Stimulated activated memory B cell treated with anti-CD40 and anti-IgM and Interleukin-4, amounts not matched to agents 10 μg/mL and 1 μg/mL and 100 μg/mL, for 72 hours (primary cell): ENCODE results near the gene RAB30.

Source experiments
- ATAC-seq: fragments of 150-1000 bp; cut with Tn5 transposase; 2 replicates; pipeline ENCODE4 v1.10.0; 2021
- H3K27ac Mint-ChIP-seq: one replicate; pipeline ENCODE4 v1.8.0; 2022; ENCODE audit warnings: mild to moderate bottlenecking, mixed read lengths
- H3K27me3 Mint-ChIP-seq: one replicate; pipeline ENCODE4 v1.8.0; 2022; ENCODE audit warnings: mixed read lengths
- H3K36me3 Mint-ChIP-seq: one replicate; pipeline ENCODE4 v1.8.0; 2022; ENCODE audit warnings: mixed read lengths
- H3K4me1 Mint-ChIP-seq: one replicate; pipeline ENCODE4 v1.8.0; 2022; ENCODE audit warnings: mixed read lengths
- H3K4me3 Mint-ChIP-seq: one replicate; pipeline ENCODE4 v1.8.0; 2022; ENCODE audit warnings: mild to moderate bottlenecking, moderate library complexity, mixed read lengths
- H3K9me3 Mint-ChIP-seq: one replicate; pipeline ENCODE4 v1.8.0; 2022; ENCODE audit warnings: mixed read lengths

RAB30 gene

GRCh38 chr11:83035070-83035854 is 36.4 kb downstream of the RAB30 start:
- H3K9me3 Mint-ChIP-seq, result peaks cover 4% of the 10 kb centered on the region
- peaks cover 77% of the 10 kb centered on the region for H3K4me1 Mint-ChIP-seq
- H3K27me3 Mint-ChIP-seq, result no peaks in the 10 kb centered on the region
- H3K27ac Mint-ChIP-seq, result peak overlapping the region; percentile 57
- peaks cover 49% of the 10 kb centered on the region for H3K36me3 Mint-ChIP-seq
- peak overlapping the region; percentile 78 for H3K4me3 Mint-ChIP-seq
- ATAC-seq, result peak; percentile 97

GRCh38 chr11:83034673-83035014 is 37.1 kb downstream of the RAB30 start:
- peaks cover 73% of the 10 kb centered on the region for H3K4me1 Mint-ChIP-seq
- ATAC-seq, result no peak
- H3K4me3 Mint-ChIP-seq, result peak overlapping the region; percentile 70
- peaks cover 1% of the 10 kb centered on the region for H3K9me3 Mint-ChIP-seq
- H3K36me3 Mint-ChIP-seq, result peaks cover 43% of the 10 kb centered on the region
- H3K27me3 Mint-ChIP-seq, result no peaks in the 10 kb centered on the region
- peak overlapping the region; percentile 57 for H3K27ac Mint-ChIP-seq

GRCh38 chr11:83033972-83034672 is 37.6 kb downstream of the RAB30 start:
- H3K4me1 Mint-ChIP-seq, result peaks cover 70% of the 10 kb centered on the region
- H3K9me3 Mint-ChIP-seq, result no peaks in the 10 kb centered on the region
- H3K27ac Mint-ChIP-seq, result peak overlapping the region; percentile 57
- H3K4me3 Mint-ChIP-seq, result peak overlapping the region; percentile 70
- no peaks in the 10 kb centered on the region for H3K27me3 Mint-ChIP-seq
- ATAC-seq, result no peak
- peaks cover 38% of the 10 kb centered on the region for H3K36me3 Mint-ChIP-seq

DNA sequence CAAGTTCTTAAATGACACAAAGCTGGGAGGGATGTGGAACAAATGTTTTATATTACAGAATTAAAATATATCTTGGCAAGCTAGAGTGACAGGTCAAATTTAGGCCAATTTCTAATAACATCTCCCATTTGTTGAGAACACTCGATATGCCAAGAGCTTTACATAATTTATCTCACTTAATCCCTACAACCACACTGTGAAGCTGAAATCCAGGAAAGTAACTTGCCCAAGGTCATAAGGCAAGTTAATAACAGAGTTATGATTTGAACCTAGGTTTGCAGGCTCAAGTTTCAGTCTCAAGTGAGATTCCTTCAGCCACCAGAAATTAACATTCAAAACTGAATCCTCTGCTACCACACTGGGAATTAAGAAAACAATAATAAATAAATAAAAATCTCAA is 38.3 kb downstream of the RAB30 start:
- Mint-ChIP-seq H3K27me3 (no peaks in the 10 kb centered on the region), H3K9me3 (no peaks in the 10 kb centered on the region), H3K4me3 (peak overlapping the region; percentile 70), H3K27ac (peak overlapping the region; percentile 57), H3K4me1 (peaks cover 76% of the 10 kb centered on the region), H3K36me3 (peaks cover 38% of the 10 kb centered on the region)
- ATAC-seq, result no peak

DNA sequence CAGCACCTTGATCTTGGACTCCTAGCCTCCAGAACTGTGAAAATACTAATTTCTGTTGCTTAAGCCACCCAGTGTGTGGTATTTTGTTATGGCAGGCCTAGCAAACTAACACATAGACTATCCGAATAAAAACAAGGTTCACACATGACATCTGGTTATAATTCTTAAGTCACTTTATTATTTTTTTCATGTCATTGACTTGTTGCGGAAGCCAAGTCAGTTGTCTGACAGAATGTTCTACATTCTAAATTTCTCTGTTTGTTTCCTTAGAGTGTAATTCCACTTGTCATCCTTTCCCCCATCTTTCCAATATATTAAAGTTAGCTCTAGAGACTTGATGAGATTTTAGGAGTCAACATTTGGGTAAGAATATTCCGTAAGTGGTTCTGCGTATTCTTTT is 40.6 kb downstream of the RAB30 start:
- Mint-ChIP-seq H3K4me3 (no peak overlapping the region), H3K36me3 (peaks cover 38% of the 10 kb centered on the region), H3K9me3 (no peaks in the 10 kb centered on the region), H3K27me3 (no peaks in the 10 kb centered on the region), H3K4me1 (peaks cover 77% of the 10 kb centered on the region), H3K27ac (no peak overlapping the region)
- no peak for ATAC-seq

DNA sequence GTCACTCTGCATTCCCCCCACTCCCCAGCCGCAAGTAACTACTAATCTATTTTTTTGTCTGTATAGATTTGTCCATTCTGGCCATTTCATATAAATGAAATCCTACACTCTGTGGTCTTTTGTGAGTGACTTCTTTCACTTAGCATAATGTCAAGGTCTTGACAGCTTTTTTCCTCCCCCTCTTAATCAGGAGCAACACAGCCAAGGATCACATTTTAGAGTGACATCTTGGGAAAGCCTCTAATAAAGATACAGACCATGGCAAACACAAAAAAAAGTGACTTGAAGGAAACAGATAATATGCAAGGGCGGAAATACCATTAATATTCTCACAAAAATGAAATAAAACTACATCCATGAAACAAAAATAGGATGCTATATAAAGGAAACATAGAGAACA is 43.9 kb downstream of the RAB30 start:
- no peak overlapping the region for H3K4me3 Mint-ChIP-seq
- H3K27me3 Mint-ChIP-seq, result no peaks in the 10 kb centered on the region
- peaks cover 78% of the 10 kb centered on the region for H3K4me1 Mint-ChIP-seq
- ATAC-seq, result no peak
- peaks cover 31% of the 10 kb centered on the region for H3K36me3 Mint-ChIP-seq
- peak overlapping the region; percentile 61 for H3K27ac Mint-ChIP-seq
- H3K9me3 Mint-ChIP-seq, result no peaks in the 10 kb centered on the region

- Mint-ChIP-seq H3K4me1 (peaks cover 75% of the 10 kb centered on the region), H3K4me3 (peak overlapping the region; percentile 5), H3K27me3 (no peaks in the 10 kb centered on the region), H3K27ac (peak overlapping the region; percentile 61), H3K36me3 (peaks cover 30% of the 10 kb centered on the region), H3K9me3 (no peaks in the 10 kb centered on the region)
- no peak for ATAC-seq
These were observed 44.4 kb downstream of the RAB30 start for GRCh38 chr11:83027289-83027688.

DNA sequence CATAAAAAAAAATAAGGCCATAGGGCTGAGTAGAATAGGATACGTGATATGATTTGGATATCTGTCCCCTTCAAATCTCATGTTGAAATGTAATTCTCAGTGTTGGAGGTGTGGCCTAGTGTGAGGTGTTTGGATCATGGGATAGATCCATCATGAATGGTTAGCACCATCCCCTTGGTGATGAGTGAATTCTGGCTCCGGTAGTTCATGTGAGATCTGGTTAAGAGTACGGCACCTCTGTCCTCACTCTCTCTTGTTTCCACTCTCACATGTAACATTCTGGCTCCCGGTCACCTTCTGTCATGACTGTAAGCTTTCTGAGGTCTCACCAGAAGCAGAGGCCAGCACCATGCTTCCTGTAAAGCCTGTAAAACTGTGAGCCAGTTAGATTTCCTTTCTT is 45.5 kb downstream of the RAB30 start:
- no peaks in the 10 kb centered on the region for H3K27me3 Mint-ChIP-seq
- no peak for ATAC-seq
- peaks cover 31% of the 10 kb centered on the region for H3K36me3 Mint-ChIP-seq
- no peaks in the 10 kb centered on the region for H3K9me3 Mint-ChIP-seq
- H3K4me1 Mint-ChIP-seq, result peaks cover 74% of the 10 kb centered on the region
- no peak overlapping the region for H3K27ac Mint-ChIP-seq
- H3K4me3 Mint-ChIP-seq, result no peak overlapping the region

DNA sequence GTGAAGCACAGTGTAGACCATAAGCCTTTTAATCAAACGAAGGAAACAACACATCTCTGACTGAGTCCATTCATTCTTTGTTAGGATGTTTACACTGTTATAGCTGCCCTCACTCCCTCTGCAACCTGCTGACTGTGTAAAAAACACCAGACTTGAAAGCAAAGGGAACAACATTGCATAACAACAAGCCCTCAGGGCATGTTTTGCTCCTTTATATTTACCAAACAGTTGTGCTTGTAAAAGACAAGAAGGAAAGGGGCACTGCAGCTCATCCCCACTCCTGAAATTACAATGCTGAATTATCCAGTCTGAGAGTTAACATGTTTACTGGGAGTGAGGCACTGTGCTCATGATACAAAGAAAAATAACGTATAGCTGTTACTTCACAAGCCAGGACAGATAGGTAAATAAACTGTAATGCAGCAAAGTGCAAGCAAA is 46.4 kb downstream of the RAB30 start:
- H3K27ac Mint-ChIP-seq, result no peak overlapping the region
- H3K4me3 Mint-ChIP-seq, result no peak overlapping the region
- no peak for ATAC-seq
- peaks cover 29% of the 10 kb centered on the region for H3K36me3 Mint-ChIP-seq
- H3K4me1 Mint-ChIP-seq, result peaks cover 76% of the 10 kb centered on the region
- no peaks in the 10 kb centered on the region for H3K9me3 Mint-ChIP-seq
- no peaks in the 10 kb centered on the region for H3K27me3 Mint-ChIP-seq

DNA sequence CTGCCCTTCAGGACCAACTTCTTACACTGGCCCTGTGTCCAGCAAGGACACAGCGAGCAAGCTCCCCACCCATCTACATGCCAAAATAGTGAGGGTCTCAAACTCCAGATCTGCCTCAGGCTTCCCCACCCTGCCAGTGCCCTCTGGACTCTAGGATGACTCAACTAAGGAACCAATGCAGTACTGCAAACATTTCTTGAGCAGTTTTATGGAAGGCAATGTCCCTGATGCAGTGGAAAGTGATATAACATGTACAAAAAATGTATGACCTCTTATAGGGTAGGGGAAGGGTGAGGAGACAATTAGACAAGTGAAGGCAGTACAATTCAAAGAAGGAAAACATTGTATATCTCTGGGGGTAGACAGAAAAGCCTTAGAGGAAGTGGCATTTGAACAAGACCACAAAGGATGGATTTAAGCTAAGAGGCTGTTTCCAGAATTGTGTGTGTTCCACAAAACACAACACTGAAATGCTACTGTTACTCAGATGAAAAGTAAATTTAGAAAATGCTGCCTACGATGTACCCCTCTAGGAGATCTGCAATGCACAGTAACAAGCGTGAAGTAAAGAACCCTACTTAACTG is 47.3 kb downstream of the RAB30 start:
- no peak for ATAC-seq
- H3K27me3 Mint-ChIP-seq, result no peaks in the 10 kb centered on the region
- H3K9me3 Mint-ChIP-seq, result no peaks in the 10 kb centered on the region
- H3K27ac Mint-ChIP-seq, result peak overlapping the region; percentile 29
- peak overlapping the region; percentile 8 for H3K4me3 Mint-ChIP-seq
- peaks cover 32% of the 10 kb centered on the region for H3K36me3 Mint-ChIP-seq
- H3K4me1 Mint-ChIP-seq, result peaks cover 80% of the 10 kb centered on the region

DNA sequence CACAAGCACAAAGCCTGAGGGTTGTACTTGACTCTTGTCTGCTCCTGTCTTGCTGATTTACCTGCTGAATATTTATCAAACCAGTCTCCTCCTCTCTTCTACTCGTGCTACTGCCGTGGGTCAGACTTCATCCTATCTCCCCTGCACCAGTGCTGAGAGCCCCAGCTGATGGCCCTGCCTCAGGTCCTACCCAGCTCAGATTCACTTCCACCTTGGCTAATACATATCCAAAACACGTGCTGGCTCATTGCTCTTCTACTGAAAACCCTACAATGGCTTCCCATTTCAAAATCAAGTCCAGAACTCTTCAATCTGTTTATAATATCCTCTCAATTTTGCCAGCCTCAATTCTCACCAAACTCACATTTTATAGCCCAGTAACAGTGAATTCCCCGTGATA is 48.3 kb downstream of the RAB30 start:
- Mint-ChIP-seq H3K36me3 (peaks cover 39% of the 10 kb centered on the region), H3K27me3 (no peaks in the 10 kb centered on the region), H3K27ac (peak overlapping the region; percentile 29), H3K4me1 (peaks cover 83% of the 10 kb centered on the region), H3K9me3 (no peaks in the 10 kb centered on the region), H3K4me3 (no peak overlapping the region)
- peak; percentile 51 for ATAC-seq

GRCh38 chr11:83021780-83022125 is 49.9 kb downstream of the RAB30 start:
- Mint-ChIP-seq H3K27me3 (no peaks in the 10 kb centered on the region), H3K36me3 (peaks cover 28% of the 10 kb centered on the region), H3K9me3 (no peaks in the 10 kb centered on the region), H3K4me3 (no peak overlapping the region), H3K27ac (no peak overlapping the region), H3K4me1 (peaks cover 71% of the 10 kb centered on the region)
- ATAC-seq, result no peak

GRCh38 chr11:83020942-83021779 is 50.5 kb downstream of the RAB30 start:
- no peak for ATAC-seq
- Mint-ChIP-seq H3K27me3 (no peaks in the 10 kb centered on the region), H3K27ac (no peak overlapping the region), H3K4me3 (no peak overlapping the region), H3K4me1 (peaks cover 69% of the 10 kb centered on the region), H3K36me3 (peaks cover 30% of the 10 kb centered on the region), H3K9me3 (no peaks in the 10 kb centered on the region)

GRCh38 chr11:83019888-83020579 is 51.7 kb downstream of the RAB30 start:
- Mint-ChIP-seq H3K9me3 (peaks cover 3% of the 10 kb centered on the region), H3K4me1 (peaks cover 69% of the 10 kb centered on the region), H3K27me3 (no peaks in the 10 kb centered on the region), H3K4me3 (no peak overlapping the region), H3K27ac (peak overlapping the region; percentile 7), H3K36me3 (peaks cover 42% of the 10 kb centered on the region)
- ATAC-seq, result no peak
